RWPE2 (cell line): ENCODE measurements around the gene PCDHGA7.

Experiments used
- ATAC-seq: fragments of 200-7000 bp; cut with Tn5 transposase; 3 replicates; pipeline ENCODE4 v1.9.1; 2021; ENCODE audit warnings: low read depth
- DNase-seq: peaks from one replicate; pipeline ENCODE4 v3.0.0-alpha.2; 2020; ENCODE audit warnings: low spot score
- H3K27ac ChIP-seq: fragments of 450-650 bp; 2 replicates; pipeline ENCODE4 v1.5.1; 2017; ENCODE audit warnings: mild to moderate bottlenecking; ENCODE audit not compliant: poor library complexity, severe bottlenecking
- H3K27me3 ChIP-seq: fragments of 250-450 bp; sonication (Bioruptor Pico); 2 replicates; pipeline ENCODE4 v1.5.1; 2021; ENCODE audit warnings: mild to moderate bottlenecking, moderate library complexity; ENCODE audit not compliant: insufficient read depth, poor library complexity, severe bottlenecking
- H3K36me3 ChIP-seq: fragments of 250-450 bp; sonication (Bioruptor Pico); 2 replicates; pipeline ENCODE4 v1.5.1; 2020; ENCODE audit warnings: low read depth, mild to moderate bottlenecking, moderate library complexity
- H3K4me1 ChIP-seq: fragments of 250-450 bp; sonication (Bioruptor Pico); 2 replicates; pipeline ENCODE4 v1.5.1; 2021; ENCODE audit warnings: mild to moderate bottlenecking, moderate library complexity; ENCODE audit not compliant: insufficient read depth, poor library complexity, severe bottlenecking
- H3K4me3 ChIP-seq: fragments of 250-450 bp; sonication (Bioruptor Pico); 2 replicates; pipeline ENCODE4 v1.5.1; 2021; ENCODE audit warnings: mild to moderate bottlenecking, moderate library complexity; ENCODE audit not compliant: severe bottlenecking
- H3K9me3 ChIP-seq: fragments of 250-450 bp; sonication (Bioruptor Pico); 2 replicates; pipeline ENCODE4 v1.5.1; 2021; ENCODE audit warnings: mild to moderate bottlenecking, moderate library complexity; ENCODE audit not compliant: severe bottlenecking
- CTCF ChIP-seq: fragments of 450-650 bp; IDR thresholded peaks from one replicate; pipeline ENCODE4 v1.5.1; 2017; ENCODE audit warnings: mild to moderate bottlenecking, moderate library complexity; ENCODE audit not compliant: poor library complexity, severe bottlenecking

Gene PCDHGA7

GRCh38 chr5:141360685-141361084 lies 21.9 kb upstream of the PCDHGA7 start:
- DNase-seq (no peak), ATAC-seq (no peak)
- no peak for TF ChIP-seq CTCF
- no peak overlapping the region for H3K27ac ChIP-seq
- H3K9me3 ChIP-seq: peaks cover 18% of the 10 kb centered on the region
- no peak overlapping the region for H3K4me3 ChIP-seq
- peaks cover 95% of the 10 kb centered on the region for H3K27me3 ChIP-seq
- H3K4me1 ChIP-seq: peaks cover 3% of the 10 kb centered on the region
- no peaks in the 10 kb centered on the region for H3K36me3 ChIP-seq

- Histone ChIP-seq H3K4me1 (peaks cover 3% of the 10 kb centered on the region), H3K4me3 (no peak overlapping the region), H3K27me3 (peaks cover 97% of the 10 kb centered on the region), H3K27ac (no peak overlapping the region), H3K36me3 (no peaks in the 10 kb centered on the region), H3K9me3 (peaks cover 18% of the 10 kb centered on the region)
- ATAC-seq (no peak), DNase-seq (no peak)
- TF ChIP-seq CTCF: no peak
Measured at GRCh38 chr5:141362719-141363118, 19.8 kb upstream of the PCDHGA7 start.

GRCh38 chr5:141363952-141364660 lies 18.4 kb upstream of the PCDHGA7 start, which contains the start of gene PCDHGA5:
Gene PCDHGA5 (plus strand): TSS chr5:141364162. CDS start chr5:141364331, 169 bp downstream.
- Histone ChIP-seq H3K27me3 (peaks cover 97% of the 10 kb centered on the region), H3K4me3 (no peak within 1 kb of the TSS), H3K4me1 (peaks cover 3% of the 10 kb centered on the region), H3K36me3 (no peaks in the 10 kb centered on the region), H3K9me3 (peaks cover 18% of the 10 kb centered on the region), H3K27ac (no peak within 1 kb of the TSS)
- ATAC-seq (no peak), DNase-seq (no peak)
- TF ChIP-seq CTCF: no peak

GRCh38 chr5:141366016-141366896 lies 16.3 kb upstream of the PCDHGA7 start:
- no peak for TF ChIP-seq CTCF
- no peak for DNase-seq
- H3K4me3 ChIP-seq: no peak overlapping the region
- H3K36me3 ChIP-seq: no peaks in the 10 kb centered on the region
- peaks cover 18% of the 10 kb centered on the region for H3K9me3 ChIP-seq
- no peaks in the 10 kb centered on the region for H3K4me1 ChIP-seq
- ATAC-seq: no peak
- peaks cover 97% of the 10 kb centered on the region for H3K27me3 ChIP-seq
- no peak overlapping the region for H3K27ac ChIP-seq
